Bone marrow (tissue), 2 donors: ENCODE results near the gene RGS16.

Source experiments
- DNase-seq, 2 donors: peaks; one replicate each; lab custom pipeline; 2025; lab: John Stamatoyannopoulos, UW

The RGS16 gene

GRCh38 chr1:182629499-182630096 lies 25.4 kb upstream of the RGS16 start:
- no peak for DNase-seq

GRCh38 chr1:182629080-182629479 lies 24.9 kb upstream of the RGS16 start:
- no peak for DNase-seq

- DNase-seq = no peak
These were observed 24.5 kb upstream of the RGS16 start for GRCh38 chr1:182628657-182629056.

GRCh38 chr1:182627622-182628021 lies 23.4 kb upstream of the RGS16 start:
- DNase-seq = no peak

- no peak for DNase-seq
These were observed 22.3 kb upstream of the RGS16 start for GRCh38 chr1:182626527-182626926.

GRCh38 chr1:182625719-182626504 lies 21.7 kb upstream of the RGS16 start:
- no peak for DNase-seq

GRCh38 chr1:182625024-182625423 lies 20.8 kb upstream of the RGS16 start:
- no peak for DNase-seq

- DNase-seq = no peak
These were observed 20.4 kb upstream of the RGS16 start for GRCh38 chr1:182624577-182624976.

GRCh38 chr1:182622901-182623528 lies 18.8 kb upstream of the RGS16 start:
- no peak for DNase-seq

- no peak for DNase-seq
These were observed 17.7 kb upstream of the RGS16 start for GRCh38 chr1:182621906-182622305.

GRCh38 chr1:182620924-182621585 lies 16.9 kb upstream of the RGS16 start:
- DNase-seq = no peak

- DNase-seq = no peak
These were observed 13.7 kb upstream of the RGS16 start for GRCh38 chr1:182617734-182618351.

GRCh38 chr1:182617014-182617429 lies 12.8 kb upstream of the RGS16 start:
- no peak for DNase-seq

- DNase-seq = peak in 1 of 2 donors; percentile 14
These were observed 12.2 kb upstream of the RGS16 start for GRCh38 chr1:182616130-182617013.

GRCh38 chr1:182615468-182616129 lies 11.4 kb upstream of the RGS16 start:
- no peak for DNase-seq

- DNase-seq = peak in 1 of 2 donors; percentile 62
These were observed 10.7 kb upstream of the RGS16 start for GRCh38 chr1:182614796-182615454.

GRCh38 chr1:182611787-182612186 lies 7.6 kb upstream of the RGS16 start:
- DNase-seq = no peak

GRCh38 chr1:182611326-182611725 lies 7.1 kb upstream of the RGS16 start:
- DNase-seq = no peak

GRCh38 chr1:182610606-182611194 lies 6.5 kb upstream of the RGS16 start:
- DNase-seq = no peak
